NCI-H2081 (cell line): Measurements from ENCODE around the gene TNPO3.
"Not testable (repeated sequence)": the region's sequence is repeated elsewhere in the genome, so short reads cannot be mapped to it uniquely, and the experiment has no call there.

Experiments used
- DNase-seq, 2 experiments: peaks; one replicate each; lab custom pipeline; 2025; lab: John Stamatoyannopoulos, UW

TNPO3 gene

GRCh38 chr7:128961030-128961659, 93.8 kb downstream of the TNPO3 start:
- no peak for DNase-seq

GRCh38 chr7:128959296-128959695, 95.6 kb downstream of the TNPO3 start:
- no peak for DNase-seq

GRCh38 chr7:128955981-128956380, 98.9 kb downstream of the TNPO3 start:
- DNase-seq, result no peak

GRCh38 chr7:128954830-128955802, 99.8 kb downstream of the TNPO3 start:
- peak; percentile 21 to 56 for DNase-seq

GRCh38 chr7:128954150-128954549, 100.8 kb downstream of the TNPO3 start:
- no peak for DNase-seq

GRCh38 chr7:128951296-128951695, 103.6 kb downstream of the TNPO3 start:
- DNase-seq, result no peak

- DNase-seq, result no peak
Measured at GRCh38 chr7:128948976-128949760, 105.7 kb downstream of the TNPO3 start.

GRCh38 chr7:128948312-128948973, 106.5 kb downstream of the TNPO3 start:
- no peak for DNase-seq

GRCh38 chr7:128947854-128948253, 107.1 kb downstream of the TNPO3 start:
- no peak for DNase-seq

- no peak for DNase-seq
Measured at GRCh38 chr7:128946936-128947830, 107.7 kb downstream of the TNPO3 start.

GRCh38 chr7:128945668-128946366, 109.1 kb downstream of the TNPO3 start:
- DNase-seq, result no peak

GRCh38 chr7:128944487-128945236, 110.2 kb downstream of the TNPO3 start:
- no peak for DNase-seq

GRCh38 chr7:128943251-128943650, 111.7 kb downstream of the TNPO3 start:
- not testable (repeated sequence) for DNase-seq

GRCh38 chr7:128941946-128942526, 112.9 kb downstream of the TNPO3 start:
- no peak for DNase-seq

GRCh38 chr7:128941323-128941890, 113.5 kb downstream of the TNPO3 start:
- no peak for DNase-seq

- DNase-seq, result no peak
Measured at GRCh38 chr7:128940494-128941322, 114.2 kb downstream of the TNPO3 start.

- no peak for DNase-seq
Measured at GRCh38 chr7:128939861-128940410, 115.0 kb downstream of the TNPO3 start.
